BLaER1 treated with 17β-estradiol and CSF1 and Interleukin-3, amounts not matched to agents 10 nM and 100 nM (cell line): ENCODE results near the gene CERS4.
"Not testable (repeated sequence)": the region's sequence is repeated elsewhere in the genome, so short reads cannot be mapped to it uniquely, and the experiment has no call there.

Source experiments
- H3K27ac ChIP-seq, 11 experiments: shearing (Covaris generic); formaldehyde crosslinking; 2 replicates each; pipeline ENCODE4 v1.8.1; 2022
- H3K27me3 ChIP-seq, 11 experiments: shearing (Covaris generic); formaldehyde crosslinking; 2 replicates each; pipeline ENCODE4 v1.8.1; 2022
- H3K36me3 ChIP-seq, 11 experiments: shearing (Covaris generic); formaldehyde crosslinking; 2 replicates each; pipeline ENCODE4 v1.8.1; 2022
- H3K4me1 ChIP-seq, 10 experiments: shearing (Covaris generic); formaldehyde crosslinking; 2 replicates each; pipeline ENCODE4 v1.8.1; 2022
- H3K4me2 ChIP-seq, 11 experiments: shearing (Covaris generic); formaldehyde crosslinking; 2 replicates each; pipeline ENCODE4 v1.8.1; 2022
- H3K4me3 ChIP-seq, 10 experiments: shearing (Covaris generic); formaldehyde crosslinking; 2 replicates each; pipeline ENCODE4 v1.8.1; 2022
- H3K9ac ChIP-seq, 11 experiments: shearing (Covaris generic); formaldehyde crosslinking; 2 replicates each; pipeline ENCODE4 v1.8.1; 2022
- H3K9me3 ChIP-seq, 11 experiments: shearing (Covaris generic); formaldehyde crosslinking; replicated peaks in 1 of 11; 2 replicates each; pipeline ENCODE4 v1.8.1; 2022
- H4K20me1 ChIP-seq, 11 experiments: shearing (Covaris generic); formaldehyde crosslinking; 2 replicates each; pipeline ENCODE4 v1.8.1; 2022
- Cebpa-rat ChIP-seq, 11 experiments: shearing (Covaris generic); IDR thresholded peaks; 2 replicates each; pipeline ENCODE4 v1.8.1; 2022

Gene CERS4

DNA sequence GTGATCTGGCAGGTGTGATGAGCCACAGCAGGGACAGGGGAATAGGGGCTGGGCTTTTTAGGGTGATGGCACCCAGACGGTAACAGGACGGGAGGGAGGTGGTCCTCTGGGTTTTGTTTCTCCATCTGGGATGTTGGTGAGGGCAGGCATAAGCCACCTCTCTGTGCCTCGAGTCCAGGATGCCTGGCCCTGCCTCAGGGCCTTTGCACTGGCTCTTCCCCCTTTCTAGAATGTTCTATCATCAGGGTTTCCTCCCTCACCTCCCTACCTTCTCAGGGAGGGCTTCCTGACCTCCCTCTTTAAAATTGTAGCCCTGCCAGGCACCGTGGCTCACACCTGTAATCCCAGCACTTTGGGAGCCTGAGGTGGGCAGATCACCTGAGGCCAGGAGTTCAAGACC lies 6.6 kb downstream of the CERS4 start:
- Histone ChIP-seq H3K4me3 (peak overlapping the region in 1 of 10 experiments; percentile 23; a peak in 1 of 20 replicates), H3K9ac (peak overlapping the region in 6 of 11 experiments; percentile 18 to 45 (median 42); a peak in 6 of 22 replicates), H4K20me1 (peaks cover 6 to 69% (median 42%) of the 10 kb centered on the region in 11 experiments; a peak in 13 of 22 replicates), H3K4me2 (peak overlapping the region in 10 of 11 experiments; percentile 40 to 97 (median 79); a peak in 18 of 22 replicates), H3K36me3 (peaks cover 0 to 21% (median 3%) of the 10 kb centered on the region in 11 experiments; a peak in 9 of 22 replicates), H3K27me3 (no peaks in the 10 kb centered on the region), H3K9me3 (no peaks in the 10 kb centered on the region), H3K27ac (peak overlapping the region in 7 of 11 experiments; percentile 21 to 63 (median 47); a peak in 11 of 22 replicates), H3K4me1 (peaks cover 33 to 68% (median 60%) of the 10 kb centered on the region in 10 experiments)
- no peak for TF ChIP-seq Cebpa-rat (IDR thresholded peaks at IDR 0.05)

DNA sequence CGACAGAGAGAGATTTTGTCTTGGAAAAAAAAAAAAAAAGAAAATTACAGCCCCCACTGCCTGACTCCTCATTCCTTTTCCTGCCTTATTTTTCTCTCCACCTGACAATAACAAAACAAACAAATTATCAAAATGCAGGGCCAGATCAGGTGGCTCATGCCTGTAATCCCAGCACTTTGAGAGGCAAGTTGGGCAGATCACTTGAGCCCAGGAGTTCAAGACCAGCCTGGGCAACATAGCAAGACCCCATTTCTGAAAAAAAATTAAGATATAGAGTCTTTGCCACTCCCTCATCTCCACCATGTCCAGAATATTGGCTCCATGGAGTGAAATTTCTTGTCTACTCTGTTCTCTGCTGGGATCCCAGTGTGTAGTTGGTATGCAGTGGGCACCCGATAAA lies 7.2 kb downstream of the CERS4 start:
- peaks cover 0 to 68% (median 36%) of the 10 kb centered on the region in 11 experiments; a peak in 13 of 22 replicates for H4K20me1 ChIP-seq
- H3K27me3 ChIP-seq, result no peaks in the 10 kb centered on the region
- no peaks in the 10 kb centered on the region for H3K9me3 ChIP-seq
- no peak for TF ChIP-seq Cebpa-rat (IDR thresholded peaks at IDR 0.05)
- peaks cover 0 to 21% (median 3%) of the 10 kb centered on the region in 11 experiments; a peak in 9 of 22 replicates for H3K36me3 ChIP-seq
- peak overlapping the region in 1 of 11 experiments; percentile 48; a peak in 2 of 22 replicates for H3K27ac ChIP-seq
- peaks cover 28 to 62% (median 55%) of the 10 kb centered on the region in 10 experiments for H3K4me1 ChIP-seq
- H3K9ac ChIP-seq, result no peak overlapping the region
- H3K4me2 ChIP-seq, result peak overlapping the region in 3 of 11 experiments; percentile 16 to 54 (median 31); a peak in 5 of 22 replicates
- no peak overlapping the region for H3K4me3 ChIP-seq

DNA sequence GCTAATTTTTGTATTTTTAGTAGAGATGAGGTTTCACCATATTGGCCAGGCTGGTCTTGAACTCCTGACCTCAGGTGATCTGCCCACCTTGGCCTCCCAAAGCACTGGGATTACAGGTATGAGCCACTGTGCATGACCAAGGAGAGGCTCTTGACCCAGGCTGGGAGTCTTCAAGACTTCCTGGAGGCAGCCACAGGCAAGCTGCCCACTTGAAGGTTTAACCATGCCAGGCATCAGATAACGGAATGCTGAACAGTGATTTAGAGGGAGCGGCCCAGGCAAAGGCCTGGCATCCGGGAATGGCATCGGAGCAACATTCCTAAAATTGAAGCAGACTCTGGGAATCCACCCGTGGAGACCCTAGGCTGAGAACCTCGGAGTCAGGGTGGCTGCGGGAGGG lies 9.0 kb downstream of the CERS4 start:
- not testable (repeated sequence) for H3K9ac ChIP-seq, H3K4me2 ChIP-seq, H3K27ac ChIP-seq, H3K9me3 ChIP-seq, H3K27me3 ChIP-seq, H3K4me3 ChIP-seq
- peaks cover 19 to 44% (median 37%) of the 10 kb centered on the region in 10 experiments for H3K4me1 ChIP-seq
- peaks cover 0 to 54% (median 24%) of the 10 kb centered on the region in 11 experiments; a peak in 12 of 22 replicates for H4K20me1 ChIP-seq
- H3K36me3 ChIP-seq, result peaks cover 0 to 21% (median 3%) of the 10 kb centered on the region in 11 experiments; a peak in 9 of 22 replicates

DNA sequence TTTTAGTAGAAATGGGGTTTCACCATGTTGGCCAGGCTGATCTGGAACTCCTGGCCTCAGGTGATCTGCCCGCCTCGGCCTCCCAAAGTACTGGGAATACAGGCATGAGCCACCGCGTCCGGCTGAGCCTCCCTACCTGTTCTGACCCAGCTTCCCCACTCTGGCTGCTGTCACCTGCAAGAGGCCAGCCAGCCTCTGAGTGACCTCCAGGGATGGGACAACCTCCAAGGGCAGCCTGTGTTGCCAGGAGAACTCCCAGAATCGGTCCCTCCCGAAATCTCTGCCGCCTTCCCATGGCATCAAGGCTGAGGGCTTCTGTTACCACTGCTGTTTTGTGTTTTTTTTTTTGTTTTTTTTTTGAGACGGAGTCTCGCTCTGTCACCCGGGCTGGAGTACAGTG lies 11.3 kb downstream of the CERS4 start:
- H3K36me3 ChIP-seq, result peaks cover 0 to 29% (median 8%) of the 10 kb centered on the region in 11 experiments; a peak in 10 of 22 replicates
- TF ChIP-seq Cebpa-rat (IDR thresholded peaks at IDR 0.05), result no peak

DNA sequence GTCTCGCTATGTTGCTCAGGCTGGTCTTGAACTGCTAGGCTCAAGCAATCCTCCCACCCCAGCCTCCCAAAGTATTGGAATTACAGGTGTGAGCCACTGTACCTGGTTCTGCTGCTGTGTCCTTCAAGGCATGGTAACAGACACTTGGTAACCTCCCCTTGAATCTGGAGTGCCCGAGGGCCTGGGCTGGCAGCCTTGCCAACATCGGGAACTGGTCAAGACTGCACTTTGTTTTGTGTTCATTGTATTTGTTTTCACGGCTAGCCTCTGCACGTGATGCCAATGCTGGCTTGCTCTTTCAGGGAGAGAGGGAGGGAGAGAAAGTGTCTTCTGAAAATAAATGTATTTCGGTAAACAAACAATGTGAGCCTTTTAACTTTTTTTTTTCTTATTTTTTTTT lies 12.0 kb downstream of the CERS4 start:
- Histone ChIP-seq H3K9ac (no peak overlapping the region), H3K36me3 (peaks cover 0 to 36% (median 9%) of the 10 kb centered on the region in 11 experiments; a peak in 10 of 22 replicates), H3K4me3 (no peak overlapping the region), H4K20me1 (peaks cover 0 to 38% (median 14%) of the 10 kb centered on the region in 11 experiments; a peak in 9 of 22 replicates), H3K27ac (no peak overlapping the region; a peak in 1 of 22 replicates), H3K4me1 (peaks cover 0 to 14% (median 9%) of the 10 kb centered on the region in 10 experiments; a peak in 15 of 20 replicates), H3K27me3 (no peaks in the 10 kb centered on the region), H3K9me3 (no peaks in the 10 kb centered on the region), H3K4me2 (no peak overlapping the region)
- no peak for TF ChIP-seq Cebpa-rat (IDR thresholded peaks at IDR 0.05)

More for the DNA sequence above, 11.3 kb downstream of the CERS4 start:
- no peak overlapping the region for H3K9ac ChIP-seq
- H3K27ac ChIP-seq, result no peak overlapping the region
- peaks cover 0 to 43% (median 9%) of the 10 kb centered on the region in 11 experiments; a peak in 9 of 22 replicates for H4K20me1 ChIP-seq
- H3K4me1 ChIP-seq, result peaks cover 3 to 21% (median 14%) of the 10 kb centered on the region in 10 experiments; a peak in 19 of 20 replicates
- H3K4me2 ChIP-seq, result no peak overlapping the region
- H3K4me3 ChIP-seq, result no peak overlapping the region
- H3K9me3 ChIP-seq, result no peaks in the 10 kb centered on the region
- no peaks in the 10 kb centered on the region for H3K27me3 ChIP-seq

DNA sequence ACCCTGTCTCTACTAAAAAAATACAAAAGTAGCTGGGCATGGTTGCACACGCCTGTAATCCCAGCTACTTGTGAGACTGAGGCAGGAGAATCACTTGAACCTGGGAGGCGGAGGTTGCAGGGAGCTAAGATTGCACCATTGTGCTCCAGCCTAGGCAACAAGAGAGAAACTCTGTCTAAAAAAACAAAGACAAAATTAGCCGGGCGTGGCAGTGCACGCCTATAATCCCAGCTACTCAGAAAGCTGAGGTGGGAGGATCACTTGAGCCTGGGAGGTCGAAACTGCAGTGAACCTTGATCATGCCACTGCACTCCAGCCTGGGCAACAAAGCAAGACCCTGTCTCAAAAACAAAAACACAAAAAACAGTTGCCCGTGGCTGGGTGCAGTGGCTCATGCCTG lies 14.3 kb downstream of the CERS4 start:
- H3K27me3 ChIP-seq, H3K4me3 ChIP-seq, H3K4me2 ChIP-seq, H3K9me3 ChIP-seq, H3K9ac ChIP-seq, H3K27ac ChIP-seq: not testable (repeated sequence)
- Histone ChIP-seq H3K4me1 (peaks cover 0 to 15% (median 10%) of the 10 kb centered on the region in 10 experiments; a peak in 11 of 20 replicates), H4K20me1 (peaks cover 0 to 27% (median 18%) of the 10 kb centered on the region in 11 experiments; a peak in 9 of 22 replicates), H3K36me3 (peaks cover 0 to 40% (median 9%) of the 10 kb centered on the region in 11 experiments; a peak in 12 of 22 replicates)

DNA sequence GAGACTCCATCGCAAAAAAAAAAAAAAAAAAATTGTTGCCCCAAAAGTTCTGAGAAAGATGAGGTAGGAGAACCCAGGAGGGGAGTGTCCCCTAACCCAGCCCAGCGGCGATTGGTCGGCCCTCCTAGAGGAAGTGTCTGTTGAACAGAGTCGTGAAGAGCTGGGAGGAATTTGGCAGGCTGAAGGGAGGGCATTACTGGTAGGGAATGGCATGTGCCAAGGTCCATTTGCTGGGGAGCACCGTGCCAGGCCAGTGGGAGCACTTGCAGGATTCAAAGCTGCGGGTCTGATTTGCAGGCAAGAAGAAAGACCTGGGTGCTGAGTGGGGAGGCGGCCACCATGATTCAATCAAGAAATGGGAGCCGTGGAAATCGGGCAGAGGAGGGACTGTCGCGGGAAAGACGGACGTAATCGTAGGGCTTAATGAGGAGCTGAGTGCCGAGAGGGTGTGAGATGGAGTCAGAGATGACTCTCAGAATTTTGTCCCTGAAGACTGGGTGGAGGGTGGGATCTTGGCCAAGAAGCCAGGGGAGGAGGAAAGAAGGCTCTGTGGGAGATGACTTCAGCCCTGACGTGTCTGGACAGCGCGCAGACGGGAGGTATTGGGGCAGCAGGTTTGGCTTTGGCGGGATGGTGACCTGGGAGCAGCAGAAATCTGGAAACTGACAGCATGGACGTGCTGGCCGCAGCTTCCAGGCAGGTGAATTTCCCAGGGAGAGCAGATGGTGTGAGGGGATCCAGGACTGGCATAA lies 15.4 kb downstream of the CERS4 start:
- Histone ChIP-seq H3K27me3 (no peaks in the 10 kb centered on the region), H3K9ac (no peak overlapping the region), H3K9me3 (peaks cover 1 to 10% (median 4%) of the 10 kb centered on the region in 11 experiments; a peak in 17 of 22 replicates), H3K27ac (no peak overlapping the region), H3K4me3 (no peak overlapping the region), H3K36me3 (peaks cover 0 to 44% (median 10%) of the 10 kb centered on the region in 11 experiments; a peak in 14 of 22 replicates), H4K20me1 (peaks cover 0 to 22% (median 14%) of the 10 kb centered on the region in 11 experiments; a peak in 8 of 22 replicates), H3K4me1 (peaks cover 0 to 15% (median 10%) of the 10 kb centered on the region in 10 experiments; a peak in 11 of 20 replicates), H3K4me2 (no peak overlapping the region)
- TF ChIP-seq Cebpa-rat (IDR thresholded peaks at IDR 0.05), result no peak

DNA sequence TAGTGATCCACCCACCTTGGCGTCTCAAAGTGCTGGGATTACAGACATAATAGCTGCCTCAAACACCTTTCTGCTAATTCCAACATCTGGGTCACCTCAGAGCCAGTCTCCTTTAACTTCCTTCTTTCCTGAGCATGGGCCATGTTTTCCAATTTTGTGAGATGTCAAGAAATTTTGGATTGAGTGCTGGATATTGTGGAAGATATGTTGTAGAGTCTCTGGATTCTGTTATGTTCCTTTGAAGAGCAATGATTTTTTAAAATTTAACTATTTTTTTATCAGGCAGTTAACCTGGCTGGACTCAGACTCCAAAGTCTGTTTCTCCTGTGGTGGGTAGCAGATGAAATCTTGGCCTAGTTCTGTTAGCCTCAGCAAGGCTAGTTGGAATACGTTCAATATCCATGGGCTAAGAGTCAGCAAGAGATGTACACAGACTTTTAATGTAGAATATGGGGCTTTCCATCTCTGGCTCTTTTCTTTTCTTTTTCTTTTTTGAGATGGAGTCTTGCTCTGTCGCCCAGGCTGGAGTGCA lies 22.0 kb downstream of the CERS4 start:
- H3K36me3 ChIP-seq, result peaks cover 22 to 52% (median 32%) of the 10 kb centered on the region in 11 experiments
- H3K4me1 ChIP-seq, result peaks cover 0 to 15% (median 10%) of the 10 kb centered on the region in 10 experiments; a peak in 11 of 20 replicates
- peaks cover 20 to 36% (median 27%) of the 10 kb centered on the region in 11 experiments for H3K9me3 ChIP-seq
- TF ChIP-seq Cebpa-rat (IDR thresholded peaks at IDR 0.05), result no peak
- peaks cover 0 to 7% (median 0%) of the 10 kb centered on the region in 11 experiments; a peak in 3 of 22 replicates for H4K20me1 ChIP-seq
- H3K4me2 ChIP-seq, result no peak overlapping the region
- H3K9ac ChIP-seq, result no peak overlapping the region
- no peak overlapping the region for H3K4me3 ChIP-seq
- no peak overlapping the region for H3K27ac ChIP-seq
- H3K27me3 ChIP-seq, result no peaks in the 10 kb centered on the region

DNA sequence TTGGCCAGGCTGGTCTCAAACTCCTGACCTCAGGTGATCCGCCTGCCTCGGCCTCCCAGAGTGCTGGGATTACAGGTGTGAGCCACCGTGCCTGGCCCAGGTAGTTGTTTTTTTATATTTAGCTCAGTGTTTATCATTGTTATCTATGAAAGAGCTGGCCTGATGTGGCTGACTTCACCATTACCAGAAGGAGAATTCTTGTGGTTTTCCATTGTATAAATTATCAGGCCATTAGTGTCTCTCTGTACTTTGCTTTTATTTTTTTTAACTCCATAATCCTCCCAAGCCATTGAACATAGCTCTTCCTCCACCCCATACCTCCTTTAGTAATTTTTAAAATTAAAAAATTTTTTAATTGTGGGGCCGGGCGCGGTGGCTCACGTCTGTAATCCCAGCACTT lies 24.2 kb downstream of the CERS4 start:
- H4K20me1 ChIP-seq, result peaks cover 0 to 9% (median 0%) of the 10 kb centered on the region in 11 experiments; a peak in 2 of 22 replicates

More for the DNA sequence above, 24.2 kb downstream of the CERS4 start:
- Histone ChIP-seq H3K9ac (no peak overlapping the region), H3K4me1 (peaks cover 13 to 23% (median 17%) of the 10 kb centered on the region in 10 experiments), H3K9me3 (peaks cover 20 to 36% (median 28%) of the 10 kb centered on the region in 11 experiments), H3K27ac (no peak overlapping the region), H3K4me3 (no peak overlapping the region), H3K4me2 (no peak overlapping the region), H3K27me3 (no peaks in the 10 kb centered on the region), H3K36me3 (peaks cover 22 to 43% (median 30%) of the 10 kb centered on the region in 11 experiments)
- TF ChIP-seq Cebpa-rat (IDR thresholded peaks at IDR 0.05), result no peak
